AML-193 (cell line): ENCODE results near the gene AQP1.

Experiments
- DNase-seq, 2 experiments: peaks; one replicate each; lab custom pipeline; 2025; lab: John Stamatoyannopoulos, UW

Gene AQP1

GRCh38 chr7:30974605-30975255 is 63.1 kb downstream of the AQP1 start:
- peak; percentile 19 to 29 for DNase-seq
